SH-SY5Y (cell line): ENCODE data around the gene SMARCA5.

Experiments
- GATA2 ChIP-seq: IDR thresholded peaks from 2 replicates; pipeline ENCODE4 v1.6.1; 2011; ENCODE audit warnings: mild to moderate bottlenecking, low read depth, low read length
- GATA3 ChIP-seq: IDR thresholded peaks from 2 replicates; pipeline ENCODE4 v1.6.1; 2011; ENCODE audit warnings: low read depth, mild to moderate bottlenecking, low read length, moderate library complexity

GRCh38 chr4:143514497-143514896 lies 995 bp downstream of the SMARCA5 start:
- TF ChIP-seq GATA2 (no peak), GATA3 (no peak)
